Karpas-422 (cell line): ENCODE data around the gene SLC35A5. TPM values are rescaled to one million over a fixed set of nuclear protein-coding genes. Genes with fewer than 3 reads are reported as not detected.

Source experiments
- DNase-seq: peaks from one replicate; pipeline ENCODE4 v3.0.0-alpha.2; 2015
- H2AFZ ChIP-seq: fragments of 200-600 bp; sonication (generic); 2 replicates; pipeline ENCODE4 v1.6.1; 2014; ENCODE audit warnings: antibody characterized with exemption, low read length, mixed read lengths
- H3K27ac ChIP-seq: fragments of 200-600 bp; sonication (generic); 2 replicates; pipeline ENCODE4 v1.5.1; 2014; ENCODE audit warnings: mild to moderate bottlenecking, low read length, moderate library complexity
- H3K27me3 ChIP-seq: fragments of 200-600 bp; sonication (generic); 2 replicates; pipeline ENCODE4 v1.6.1; 2014; ENCODE audit warnings: low read length, mixed read lengths
- H3K36me3 ChIP-seq: fragments of 200-600 bp; sonication (generic); 2 replicates; pipeline ENCODE4 v1.6.1; 2014; ENCODE audit warnings: low read length, mixed read lengths; ENCODE audit not compliant: insufficient read depth
- H3K4me1 ChIP-seq: fragments of 200-600 bp; sonication (generic); 2 replicates; pipeline ENCODE4 v1.6.1; 2014; ENCODE audit warnings: mild to moderate bottlenecking, low read length, mixed read lengths
- H3K4me2 ChIP-seq: fragments of 200-600 bp; sonication (generic); 2 replicates; pipeline ENCODE4 v1.6.1; 2014; ENCODE audit warnings: low read length, low read depth, mild to moderate bottlenecking; ENCODE audit not compliant: poor library complexity, severe bottlenecking
- H3K4me3 ChIP-seq: fragments of 200-600 bp; sonication (generic); 2 replicates; pipeline ENCODE4 v1.5.1; 2014; ENCODE audit warnings: mild to moderate bottlenecking, antibody characterized with exemption, low read length, mixed read lengths
- H3K79me2 ChIP-seq: fragments of 200-600 bp; sonication (generic); 2 replicates; pipeline ENCODE4 v1.6.1; 2014; ENCODE audit warnings: mild to moderate bottlenecking, low read length, mixed read lengths
- H3K9ac ChIP-seq: fragments of 200-600 bp; sonication (generic); 2 replicates; pipeline ENCODE4 v1.6.0; 2014; ENCODE audit warnings: low read length
- H3K9me2 ChIP-seq: fragments of 200-600 bp; sonication (generic), shearing (Covaris generic); replicated peaks from 2 replicates; pipeline ENCODE4 v1.6.0; 2014; ENCODE audit warnings: mild to moderate bottlenecking, low read length, moderate library complexity; ENCODE audit not compliant: insufficient read depth
- H3K9me3 ChIP-seq: fragments of 300-700, 200-600 bp; sonication (generic); 2 replicates; pipeline ENCODE4 v1.6.1; 2014; ENCODE audit warnings: low read length, mixed read lengths
- H4K20me1 ChIP-seq: fragments of 200-600 bp; sonication (generic); 2 replicates; pipeline ENCODE4 v1.6.1; 2014; ENCODE audit warnings: mild to moderate bottlenecking, antibody characterized with exemption, low read length, low read depth; ENCODE audit not compliant: insufficient read depth
- total RNA-seq: library from RNA; depleted of rRNA; stranded (reverse); fragments of >200 nt; shearing (Covaris generic); gene quantifications from 2 replicates; pipeline ENCODE4 v1.2.3, GENCODE V29; 2014; ENCODE audit warnings: low replicate concordance; rRNA removed

The SLC35A5 gene
- total RNA-seq, 1 experiment from 2014 or later: 87.4 TPM

DNA sequence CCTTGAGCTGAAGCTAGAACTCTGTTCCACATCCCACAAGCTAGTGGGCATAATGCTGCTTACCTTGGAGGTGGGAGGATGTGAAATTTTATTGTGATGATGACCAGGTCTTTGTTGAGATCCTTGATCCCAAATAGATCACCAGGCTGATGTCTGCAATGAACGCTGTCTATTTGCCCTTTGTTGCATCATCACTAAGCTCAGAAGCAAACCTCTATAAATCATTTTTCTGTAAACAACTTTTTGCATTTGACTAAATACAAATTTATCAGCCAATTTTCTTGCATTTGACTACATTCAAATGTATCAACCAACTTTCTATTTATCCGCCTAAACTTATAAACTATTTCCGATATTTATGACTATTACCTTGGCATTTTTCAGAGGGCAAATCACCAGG is 69.4 kb downstream of the SLC35A5 start:
- Histone ChIP-seq H3K9me3 (no peaks in the 10 kb centered on the region), H3K9me2 (no peaks in the 10 kb centered on the region), H3K4me3 (no peak overlapping the region), H4K20me1 (no peaks in the 10 kb centered on the region), H3K4me1 (no peaks in the 10 kb centered on the region), H3K9ac (no peak overlapping the region), H3K27ac (no peak overlapping the region), H3K79me2 (no peaks in the 10 kb centered on the region), H2AFZ (no peak overlapping the region), H3K36me3 (no peaks in the 10 kb centered on the region), H3K4me2 (no peak overlapping the region), H3K27me3 (no peaks in the 10 kb centered on the region)
- no peak for DNase-seq

DNA sequence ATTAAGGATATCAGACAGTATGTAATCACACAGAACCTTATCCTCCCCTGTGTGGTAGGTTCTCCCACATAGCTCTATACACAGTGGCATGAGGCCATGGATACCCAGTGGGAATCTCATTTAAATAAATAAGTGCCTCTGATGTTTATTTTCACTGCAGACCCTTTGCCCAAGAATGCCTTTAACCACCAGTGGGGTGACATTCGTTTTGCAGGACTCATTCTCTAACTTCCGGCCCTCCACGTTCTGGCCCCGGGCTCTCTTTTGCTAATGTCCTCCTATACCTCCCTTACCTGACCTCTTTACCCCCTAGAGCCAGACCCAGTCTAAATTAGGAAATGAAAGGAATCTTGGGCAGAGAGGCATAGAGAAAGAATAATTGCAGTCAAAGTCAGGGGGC is 70.8 kb downstream of the SLC35A5 start:
- H3K9ac ChIP-seq: no peak overlapping the region
- H2AFZ ChIP-seq: no peak overlapping the region
- H3K4me2 ChIP-seq: no peak overlapping the region
- no peaks in the 10 kb centered on the region for H3K36me3 ChIP-seq
- no peak for DNase-seq
- H3K79me2 ChIP-seq: no peaks in the 10 kb centered on the region
- H3K27ac ChIP-seq: no peak overlapping the region
- no peak overlapping the region for H3K4me3 ChIP-seq
- H3K27me3 ChIP-seq: no peaks in the 10 kb centered on the region
- H4K20me1 ChIP-seq: no peaks in the 10 kb centered on the region
- H3K9me3 ChIP-seq: no peaks in the 10 kb centered on the region
- H3K9me2 ChIP-seq: no peaks in the 10 kb centered on the region
- no peaks in the 10 kb centered on the region for H3K4me1 ChIP-seq

DNA sequence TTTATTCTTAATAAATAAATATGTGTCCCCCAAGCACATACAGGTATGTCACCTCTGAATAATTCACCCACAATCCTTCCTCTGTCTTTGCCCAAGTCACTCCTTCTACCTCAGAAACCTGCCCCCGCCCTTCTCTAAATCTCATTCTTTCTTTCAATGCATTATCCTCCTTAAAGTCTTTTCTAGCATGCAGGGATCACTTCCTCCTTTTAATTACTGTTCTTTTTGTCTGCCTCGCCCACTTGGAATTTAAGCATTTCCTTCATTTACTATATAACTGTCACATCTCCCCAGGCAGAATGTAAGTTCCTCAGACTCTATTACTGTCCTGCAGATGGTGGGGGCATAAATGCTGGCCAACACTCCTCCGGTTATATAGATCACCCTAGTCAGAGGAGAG is 71.3 kb downstream of the SLC35A5 start:
- no peaks in the 10 kb centered on the region for H3K9me2 ChIP-seq
- H3K36me3 ChIP-seq: no peaks in the 10 kb centered on the region
- H3K79me2 ChIP-seq: no peaks in the 10 kb centered on the region
- no peak overlapping the region for H3K27ac ChIP-seq
- no peaks in the 10 kb centered on the region for H3K9me3 ChIP-seq
- no peaks in the 10 kb centered on the region for H3K27me3 ChIP-seq
- no peak overlapping the region for H2AFZ ChIP-seq
- no peak overlapping the region for H3K9ac ChIP-seq
- H4K20me1 ChIP-seq: no peaks in the 10 kb centered on the region
- H3K4me3 ChIP-seq: no peak overlapping the region
- H3K4me1 ChIP-seq: no peaks in the 10 kb centered on the region
- no peak overlapping the region for H3K4me2 ChIP-seq
- no peak for DNase-seq

DNA sequence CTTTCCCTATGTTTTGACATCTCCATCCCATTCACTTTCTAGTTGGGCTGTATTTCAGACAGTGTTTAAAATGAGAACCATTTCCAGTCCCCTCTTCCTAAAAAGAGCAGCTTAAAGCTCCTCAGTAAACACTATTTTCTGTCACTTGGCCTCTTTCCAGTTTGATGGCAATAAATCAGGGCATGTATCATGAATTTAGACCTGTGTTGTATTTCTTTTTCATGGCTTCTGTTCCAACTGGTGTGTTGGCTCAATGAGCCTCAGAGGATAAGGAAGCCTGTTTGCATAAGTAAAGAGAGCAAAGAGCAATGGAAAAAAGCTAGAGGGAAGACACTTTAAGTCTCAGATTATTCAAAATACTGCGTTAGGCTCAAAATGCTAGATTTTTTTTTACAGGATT is 71.9 kb downstream of the SLC35A5 start:
- H4K20me1 ChIP-seq: no peaks in the 10 kb centered on the region
- no peak overlapping the region for H3K4me3 ChIP-seq
- no peaks in the 10 kb centered on the region for H3K4me1 ChIP-seq
- no peaks in the 10 kb centered on the region for H3K9me3 ChIP-seq
- no peak overlapping the region for H3K27ac ChIP-seq
- H3K79me2 ChIP-seq: no peaks in the 10 kb centered on the region
- H3K36me3 ChIP-seq: no peaks in the 10 kb centered on the region
- H3K27me3 ChIP-seq: no peaks in the 10 kb centered on the region
- no peak for DNase-seq
- H3K4me2 ChIP-seq: no peak overlapping the region
- H2AFZ ChIP-seq: no peak overlapping the region
- H3K9me2 ChIP-seq: no peaks in the 10 kb centered on the region
- H3K9ac ChIP-seq: no peak overlapping the region

DNA sequence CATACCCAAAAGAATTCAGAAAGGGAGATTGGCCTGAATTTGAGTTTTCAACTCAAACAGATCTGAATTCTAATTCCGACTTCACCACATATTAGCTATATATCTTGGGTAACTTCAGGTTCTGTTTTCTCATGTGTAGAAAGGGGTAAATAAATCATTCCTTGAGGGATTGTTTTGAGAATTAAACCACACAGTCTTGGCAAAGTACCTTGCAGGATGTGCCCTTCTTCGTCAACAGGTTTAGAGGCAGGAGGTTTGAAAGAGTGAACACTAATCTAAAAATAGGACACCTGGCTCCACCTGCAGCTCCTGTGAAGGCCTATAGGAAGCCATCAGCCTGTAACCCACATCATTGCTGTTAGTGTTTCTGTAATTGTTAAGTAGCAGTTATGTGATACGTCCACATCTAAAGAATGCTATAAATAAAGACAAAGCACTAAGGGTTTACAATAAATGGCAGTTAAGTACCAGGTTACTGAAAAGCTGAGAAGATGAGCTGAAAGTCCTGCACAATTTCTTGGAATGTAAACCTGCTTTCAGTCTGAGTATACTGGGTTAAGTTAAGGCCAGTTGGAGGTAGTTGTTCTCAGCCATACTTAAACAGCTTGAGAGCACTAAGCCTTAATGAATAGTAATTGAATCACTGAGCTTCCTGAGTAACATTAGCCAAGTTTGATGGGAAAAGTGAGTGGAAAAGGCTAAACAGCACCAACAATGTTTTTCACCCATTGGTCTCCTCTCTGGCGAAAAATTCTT is 73.1 kb downstream of the SLC35A5 start:
- H3K4me2 ChIP-seq: no peak overlapping the region
- H3K27me3 ChIP-seq: no peaks in the 10 kb centered on the region
- no peak overlapping the region for H3K27ac ChIP-seq
- no peaks in the 10 kb centered on the region for H4K20me1 ChIP-seq
- no peaks in the 10 kb centered on the region for H3K4me1 ChIP-seq
- H3K9me3 ChIP-seq: no peaks in the 10 kb centered on the region
- no peaks in the 10 kb centered on the region for H3K79me2 ChIP-seq
- H2AFZ ChIP-seq: no peak overlapping the region
- H3K9me2 ChIP-seq: no peaks in the 10 kb centered on the region
- no peak for DNase-seq
- no peaks in the 10 kb centered on the region for H3K36me3 ChIP-seq
- H3K9ac ChIP-seq: no peak overlapping the region
- H3K4me3 ChIP-seq: no peak overlapping the region

Other genes starting within 250 kb of the SLC35A5 start
- gene CD200, start 228.9 kb upstream of the SLC35A5 start, total RNA-seq: not detected in 2 replicates
- gene BTLA, start 62.6 kb upstream of the SLC35A5 start, total RNA-seq: not detected in 2 replicates
- gene ATG3, start 83 bp upstream of the SLC35A5 start, total RNA-seq: 102 and 127 TPM in 2 replicates
- gene CCDC80, start 79.1 kb downstream of the SLC35A5 start, total RNA-seq: 0.11 TPM in 1 of 2 replicates, not detected in the other